ENCODE results near the gene IVNS1ABP.
"Not testable (repeated sequence)": the region's sequence is repeated elsewhere in the genome, so short reads cannot be mapped to it uniquely, and the experiment has no call there.

IVNS1ABP gene

GRCh38 chr1:185317034-185317885 lies at the start of gene IVNS1ABP:
Gene IVNS1ABP, minus strand, starts transcription at chr1:185317243. Its CDS starts 7,750 bp downstream, at chr1:185309493.
- peak; percentile 94 for DNase-seq (ENCODE audit: low read depth)

GRCh38 chr1:185365951-185366350 lies 48.9 kb upstream of the IVNS1ABP start:
- DNase-seq (ENCODE audit: low read depth) = no peak

GRCh38 chr1:185364528-185364927 lies 47.5 kb upstream of the IVNS1ABP start:
- DNase-seq (ENCODE audit: low read depth) = not testable (repeated sequence)

- no peak for DNase-seq (ENCODE audit: low read depth)
Measured at GRCh38 chr1:185363205-185363604, 46.2 kb upstream of the IVNS1ABP start.

- no peak for DNase-seq (ENCODE audit: low read depth)
Measured at GRCh38 chr1:185360714-185361113, 43.7 kb upstream of the IVNS1ABP start.

GRCh38 chr1:185358957-185359356 lies 41.9 kb upstream of the IVNS1ABP start:
- no peak for DNase-seq (ENCODE audit: low read depth)

- no peak for DNase-seq (ENCODE audit: low read depth)
Measured at GRCh38 chr1:185355947-185356346, 38.9 kb upstream of the IVNS1ABP start.

GRCh38 chr1:185353124-185353523 lies 36.1 kb upstream of the IVNS1ABP start:
- DNase-seq (ENCODE audit: low read depth) = no peak

GRCh38 chr1:185351734-185352466 lies 34.9 kb upstream of the IVNS1ABP start:
- DNase-seq (ENCODE audit: low read depth) = no peak

- no peak for DNase-seq (ENCODE audit: low read depth)
Measured at GRCh38 chr1:185350027-185350442, 33.0 kb upstream of the IVNS1ABP start.

GRCh38 chr1:185349556-185349955 lies 32.5 kb upstream of the IVNS1ABP start:
- DNase-seq (ENCODE audit: low read depth) = no peak

GRCh38 chr1:185348985-185349384 lies 31.9 kb upstream of the IVNS1ABP start:
- no peak for DNase-seq (ENCODE audit: low read depth)

GRCh38 chr1:185348296-185348695 lies 31.3 kb upstream of the IVNS1ABP start:
- no peak for DNase-seq (ENCODE audit: low read depth)

- no peak for DNase-seq (ENCODE audit: low read depth)
Measured at GRCh38 chr1:185345913-185346720, 29.1 kb upstream of the IVNS1ABP start.

- DNase-seq (ENCODE audit: low read depth) = no peak
Measured at GRCh38 chr1:185343306-185343705, 26.3 kb upstream of the IVNS1ABP start.

- no peak for DNase-seq (ENCODE audit: low read depth)
Measured at GRCh38 chr1:185342672-185343259, 25.7 kb upstream of the IVNS1ABP start.

GRCh38 chr1:185342017-185342416 lies 25.0 kb upstream of the IVNS1ABP start:
- DNase-seq (ENCODE audit: low read depth) = no peak

GRCh38 chr1:185341196-185341781 lies 24.2 kb upstream of the IVNS1ABP start:
- DNase-seq (ENCODE audit: low read depth) = no peak

GRCh38 chr1:185338719-185339622 lies 21.9 kb upstream of the IVNS1ABP start:
- no peak for DNase-seq (ENCODE audit: low read depth)

GRCh38 chr1:185337246-185337645 lies 20.2 kb upstream of the IVNS1ABP start:
- no peak for DNase-seq (ENCODE audit: low read depth)
